Measurements from ENCODE around the gene TDRD6.

GRCh38 chr6:46734867-46735719 lies 47.4 kb downstream of the TDRD6 start, which contains the start of gene PLA2G7:
- TF ChIP-seq CTCF (IDR thresholded peaks at IDR 0.05; ENCODE audit: insufficient read depth, low read depth, low read length) (no peak), EZH2 (IDR thresholded peaks at IDR 0.05; ENCODE audit: insufficient read depth, low read length) (peak; percentile 88)
